ENCODE measurements around the gene TDP1. TPM values are rescaled to one million over a fixed set of nuclear protein-coding genes. Genes with fewer than 3 reads are reported as not detected.

The TDP1 gene
- total RNA-seq, 6 donors from 2014 or later: 6.4 to 33.5 (median 13.5) TPM

DNA sequence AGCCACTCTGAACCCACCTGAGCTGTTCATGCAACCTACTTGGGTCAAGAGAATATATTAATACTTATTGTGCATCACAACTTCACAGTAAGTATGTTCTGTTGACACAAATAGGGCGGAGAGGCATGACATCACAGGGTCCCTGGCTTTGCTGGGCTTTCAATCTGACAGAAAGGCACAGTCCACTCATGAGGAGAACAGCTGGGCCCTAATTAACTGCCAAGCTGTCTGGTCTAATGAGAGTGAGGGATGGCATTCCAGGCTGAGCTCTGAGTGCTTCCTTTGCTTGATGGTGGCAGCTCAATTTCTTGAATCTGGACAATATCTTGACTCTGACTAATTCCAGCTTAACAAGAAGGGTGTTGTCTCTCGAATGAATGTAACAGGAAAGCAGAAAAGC, 3.2 kb upstream of the TDP1 start:
- Histone ChIP-seq H3K4me3 (no peak overlapping the region), H3K36me3 (peaks cover 0 to 8% (median 0%) of the 10 kb centered on the region in 4 donors), H3K27ac (no peak overlapping the region), H3K4me1 (peaks cover 11 to 20% (median 18%) of the 10 kb centered on the region in 4 donors), H3K9me3 (no peaks in the 10 kb centered on the region), H3K27me3 (no peaks in the 10 kb centered on the region)
- ATAC-seq (ENCODE audit: low FRiP score in 2 of 2) (no peak), DNase-seq (no peak)
- TF ChIP-seq EP300 (IDR thresholded peaks at IDR 0.05): no peak
- TF ChIP-seq POLR2AphosphoS5 (IDR thresholded peaks at IDR 0.05): no peak
- no peak for TF ChIP-seq POLR2A (IDR thresholded peaks at IDR 0.05)
- TF ChIP-seq, protein P1, sequence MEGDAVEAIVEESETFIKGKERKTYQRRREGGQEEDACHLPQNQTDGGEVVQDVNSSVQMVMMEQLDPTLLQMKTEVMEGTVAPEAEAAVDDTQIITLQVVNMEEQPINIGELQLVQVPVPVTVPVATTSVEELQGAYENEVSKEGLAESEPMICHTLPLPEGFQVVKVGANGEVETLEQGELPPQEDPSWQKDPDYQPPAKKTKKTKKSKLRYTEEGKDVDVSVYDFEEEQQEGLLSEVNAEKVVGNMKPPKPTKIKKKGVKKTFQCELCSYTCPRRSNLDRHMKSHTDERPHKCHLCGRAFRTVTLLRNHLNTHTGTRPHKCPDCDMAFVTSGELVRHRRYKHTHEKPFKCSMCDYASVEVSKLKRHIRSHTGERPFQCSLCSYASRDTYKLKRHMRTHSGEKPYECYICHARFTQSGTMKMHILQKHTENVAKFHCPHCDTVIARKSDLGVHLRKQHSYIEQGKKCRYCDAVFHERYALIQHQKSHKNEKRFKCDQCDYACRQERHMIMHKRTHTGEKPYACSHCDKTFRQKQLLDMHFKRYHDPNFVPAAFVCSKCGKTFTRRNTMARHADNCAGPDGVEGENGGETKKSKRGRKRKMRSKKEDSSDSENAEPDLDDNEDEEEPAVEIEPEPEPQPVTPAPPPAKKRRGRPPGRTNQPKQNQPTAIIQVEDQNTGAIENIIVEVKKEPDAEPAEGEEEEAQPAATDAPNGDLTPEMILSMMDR (IDR thresholded peaks at IDR 0.05): no peak
- WGBS, 2 donors: 91 to 94% methylated on average over 2 of the region's 2 CpGs

DNA sequence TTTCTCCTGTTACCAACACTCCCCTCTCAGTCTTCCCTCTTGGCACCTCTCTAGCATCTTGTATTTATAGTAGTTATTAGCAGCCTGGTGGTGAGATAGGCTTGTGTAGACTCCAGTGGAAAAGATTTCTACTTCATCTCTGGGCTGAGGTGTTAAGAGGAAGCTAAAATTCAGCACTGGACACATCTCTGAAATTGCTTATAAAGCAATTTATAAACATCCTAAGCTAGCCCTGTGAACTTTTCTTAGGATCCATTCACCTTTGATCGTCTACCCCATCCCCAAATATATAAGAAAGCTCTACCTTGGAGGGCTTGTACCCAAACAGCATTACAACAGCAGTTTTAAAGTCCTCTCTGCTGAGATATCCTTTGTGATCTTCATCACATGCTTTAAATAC, 2.1 kb upstream of the TDP1 start:
- peak overlapping the region in 1 of 4 donors; percentile 72 for H3K4me3 ChIP-seq
- DNase-seq (no peak), ATAC-seq (ENCODE audit: low FRiP score in 2 of 2) (no peak)
- no peak for TF ChIP-seq POLR2A (IDR thresholded peaks at IDR 0.05)
- TF ChIP-seq POLR2AphosphoS5 (IDR thresholded peaks at IDR 0.05): no peak
- no peak for TF ChIP-seq EP300 (IDR thresholded peaks at IDR 0.05)
- TF ChIP-seq, protein P1 (IDR thresholded peaks at IDR 0.05): no peak
- no peaks in the 10 kb centered on the region for H3K9me3 ChIP-seq
- 62 to 67% methylated on average over 1 of the region's 1 CpG for WGBS, 2 donors
- H3K27me3 ChIP-seq: no peaks in the 10 kb centered on the region
- H3K27ac ChIP-seq: no peak overlapping the region
- H3K4me1 ChIP-seq: peaks cover 12 to 31% (median 18%) of the 10 kb centered on the region in 4 donors
- H3K36me3 ChIP-seq: peaks cover 0 to 8% (median 0%) of the 10 kb centered on the region in 4 donors

DNA sequence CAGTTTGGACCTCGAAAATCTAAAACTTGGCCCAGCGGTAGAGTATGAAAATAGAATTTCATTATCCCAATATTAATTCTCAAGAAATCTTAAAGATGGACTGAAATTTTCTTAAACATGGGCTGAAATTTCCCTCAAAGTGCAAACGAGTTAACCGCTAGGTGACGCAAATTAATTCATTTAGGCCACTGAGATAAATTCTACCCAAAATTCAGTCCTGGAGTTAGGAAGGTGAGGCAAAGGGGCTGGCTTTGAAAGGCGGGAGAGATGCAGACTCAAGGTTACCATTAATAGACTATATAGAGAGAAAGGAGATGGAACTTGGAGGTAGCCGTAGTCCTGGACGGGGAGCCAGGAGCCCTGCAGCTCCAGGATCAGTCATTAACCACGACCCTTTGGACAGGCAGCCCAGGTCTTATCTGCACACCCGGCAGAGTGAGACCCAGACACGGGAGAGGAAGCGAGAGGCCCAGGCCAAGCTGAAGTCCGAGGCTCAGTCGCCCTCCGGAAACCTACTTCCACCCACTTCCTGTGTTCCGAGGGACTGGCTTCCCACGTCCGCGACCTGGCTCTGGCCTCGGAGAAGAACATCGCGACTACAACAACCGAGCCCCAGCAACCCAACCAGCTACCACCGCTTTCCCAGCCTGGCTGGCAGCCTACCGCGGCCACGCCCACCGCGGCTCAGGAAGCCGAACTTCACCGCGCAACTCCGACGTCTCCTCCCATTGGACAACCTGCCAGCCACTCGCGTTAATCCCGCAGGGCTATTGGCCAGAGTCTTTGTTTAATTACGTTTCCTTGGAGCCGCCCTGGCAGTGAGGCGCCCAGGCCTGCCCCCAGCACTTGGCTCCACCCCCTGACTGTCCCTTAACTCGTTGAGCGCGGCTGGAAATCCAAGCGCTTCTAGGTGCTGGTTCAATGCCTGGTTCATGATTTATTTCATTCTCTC, 1.4 kb upstream of the TDP1 start, which contains the start of gene EFCAB11:
Gene EFCAB11 (minus strand): TSS at position 661 of the 952 bp plus-strand sequence. CDS start 70 bp downstream, at position 591.
- ATAC-seq (ENCODE audit: low FRiP score in 2 of 2) (peak; percentile 95 to 98), DNase-seq (peak; percentile 94 to 97)
- H3K4me3 ChIP-seq: peak within 1 kb of the TSS; percentile 65 to 75 (median 69)
- H3K27ac ChIP-seq: peak within 1 kb of the TSS; percentile 72 to 90 (median 88)
- H3K27me3 ChIP-seq: no peaks in the 10 kb centered on the region
- peaks cover 12 to 33% (median 18%) of the 10 kb centered on the region in 4 donors for H3K4me1 ChIP-seq
- H3K36me3 ChIP-seq: peaks cover 0 to 4% (median 0%) of the 10 kb centered on the region in 4 donors
- TF ChIP-seq EP300 (IDR thresholded peaks at IDR 0.05): no peak
- TF ChIP-seq, protein P1 (IDR thresholded peaks at IDR 0.05): no peak
- TF ChIP-seq POLR2A (IDR thresholded peaks at IDR 0.05): peak in 1 of 4 donors; percentile 45
- peak in 1 of 2 donors; percentile 67 for TF ChIP-seq POLR2AphosphoS5 (IDR thresholded peaks at IDR 0.05)
- 4 to 9% methylated on average over 19 to 39 of the region's 44 CpGs for WGBS, 2 donors
- no peaks in the 10 kb centered on the region for H3K9me3 ChIP-seq

DNA sequence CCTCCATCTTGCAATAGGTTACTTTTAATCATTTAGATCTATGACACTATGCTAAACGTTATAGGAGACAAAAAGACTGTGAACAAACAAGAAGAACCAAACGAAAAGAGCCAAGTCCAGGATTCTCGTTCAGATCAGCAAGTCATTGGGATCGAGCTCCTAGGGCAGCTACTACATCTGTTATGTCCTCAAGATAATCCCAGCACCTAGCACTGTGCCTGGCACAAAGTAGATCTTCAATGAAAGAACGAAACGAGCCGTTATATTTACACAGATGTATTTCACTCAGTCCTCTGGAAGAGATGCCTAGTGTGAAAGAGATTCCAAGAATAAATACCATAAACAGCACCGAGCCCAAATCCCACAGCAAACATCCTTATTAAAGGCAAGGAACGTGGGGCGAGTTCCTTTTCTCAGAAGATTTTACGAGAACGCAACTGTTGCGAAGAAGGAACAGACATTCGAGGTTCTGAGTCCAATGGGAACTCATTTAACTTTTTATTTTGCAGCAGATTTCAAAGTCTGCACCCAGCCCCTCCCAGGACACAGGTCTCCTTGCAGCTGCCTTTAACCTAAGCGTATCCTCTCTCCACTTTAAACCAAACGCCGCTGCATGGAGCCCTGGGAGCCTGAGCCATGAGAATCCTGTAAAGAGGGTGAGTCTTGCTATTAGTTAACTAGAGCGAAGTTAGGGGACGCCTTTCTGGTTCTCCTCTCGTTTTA, 544 bp upstream of the TDP1 start:
- WGBS, 2 donors: 3 to 6% methylated on average over 20 of the region's 20 CpGs
- H3K4me1 ChIP-seq: peaks cover 12 to 33% (median 18%) of the 10 kb centered on the region in 4 donors
- peak overlapping the region; percentile 28 to 75 (median 69) for H3K4me3 ChIP-seq
- H3K9me3 ChIP-seq: no peaks in the 10 kb centered on the region
- peak overlapping the region; percentile 72 to 90 (median 88) for H3K27ac ChIP-seq
- no peaks in the 10 kb centered on the region for H3K27me3 ChIP-seq
- TF ChIP-seq EP300 (IDR thresholded peaks at IDR 0.05) (no peak), POLR2AphosphoS5 (IDR thresholded peaks at IDR 0.05) (no peak), POLR2A (IDR thresholded peaks at IDR 0.05) (no peak)
- TF ChIP-seq, protein P1 (IDR thresholded peaks at IDR 0.05): no peak
- no peak for DNase-seq
- H3K36me3 ChIP-seq: no peaks in the 10 kb centered on the region
- ATAC-seq (ENCODE audit: low FRiP score in 2 of 2): peak; percentile 8 to 36
